Activated T-cell treated with anti-CD3 and anti-CD28 coated beads for 1 hour (primary cell): ENCODE measurements around the gene RHCE.
"Not testable (repeated sequence)": the region's sequence is repeated elsewhere in the genome, so short reads cannot be mapped to it uniquely, and the experiment has no call there.

Source experiments
- DNase-seq: peaks from one replicate; pipeline ENCODE4 v3.0.0-alpha.2; 2020; ENCODE audit warnings: low read depth

Gene RHCE

DNA sequence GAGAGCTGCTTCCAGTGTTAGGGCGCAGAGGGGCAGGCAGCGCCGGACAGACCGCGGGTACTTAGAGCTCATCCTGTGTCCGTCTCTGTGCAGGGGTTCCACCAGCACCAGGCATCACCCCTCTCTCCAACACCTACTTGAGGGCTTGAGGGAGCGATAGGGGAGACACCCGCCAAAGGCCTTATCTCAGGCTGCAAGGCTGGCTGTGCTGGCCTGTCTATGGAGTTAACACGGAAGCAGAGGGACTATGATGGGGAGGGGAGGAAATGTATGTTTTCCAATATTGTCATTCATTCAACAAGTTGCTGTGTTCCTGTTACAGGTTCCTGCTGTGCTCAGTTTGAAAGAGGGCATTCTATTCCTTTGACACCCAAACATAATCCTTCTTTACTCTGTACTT, at the start of gene RHCE:
RHCE (minus strand) TSS at position 111 of the 400 bp plus-strand sequence; CDS start at position 72, 39 bp downstream.
- not testable (repeated sequence) for DNase-seq

DNA sequence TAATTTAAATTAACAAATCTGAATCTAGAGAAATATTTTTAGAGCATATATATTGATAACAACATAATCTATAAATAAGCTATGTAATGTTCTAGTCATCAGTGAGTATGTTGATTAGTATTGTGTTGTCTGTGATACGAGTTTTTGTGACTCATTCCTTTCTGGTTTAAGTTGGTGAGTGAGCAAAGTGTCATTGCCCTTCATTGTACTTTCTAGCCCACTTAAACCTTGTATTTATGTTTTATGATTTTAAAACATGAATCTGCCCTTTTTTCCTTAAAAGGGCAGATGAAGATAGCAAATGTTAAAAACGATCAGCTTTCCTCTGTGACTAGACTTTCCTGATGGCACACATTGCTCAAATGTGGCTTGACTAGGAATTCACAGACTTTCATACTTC, 48.6 kb upstream of the RHCE start:
- no peak for DNase-seq

DNA sequence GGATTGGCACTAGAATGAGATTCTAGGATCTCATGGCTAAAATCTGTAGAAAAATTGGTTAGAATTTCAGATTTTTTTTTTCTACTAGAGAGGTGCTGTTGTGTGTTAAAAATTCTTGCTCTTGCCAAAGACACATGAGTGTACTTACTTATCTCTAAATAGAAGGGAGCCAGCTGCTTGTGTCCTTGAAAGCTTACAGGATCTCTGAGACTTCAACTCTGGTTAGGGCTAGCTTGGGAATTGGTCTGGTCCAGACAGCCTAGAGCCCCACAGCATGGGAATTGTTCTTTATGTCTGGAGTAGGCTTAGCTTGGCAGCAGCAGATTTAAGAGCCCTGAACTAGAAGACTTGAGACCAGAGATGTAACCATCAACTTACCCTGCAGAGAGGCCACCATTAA, 47.4 kb upstream of the RHCE start:
- no peak for DNase-seq

DNA sequence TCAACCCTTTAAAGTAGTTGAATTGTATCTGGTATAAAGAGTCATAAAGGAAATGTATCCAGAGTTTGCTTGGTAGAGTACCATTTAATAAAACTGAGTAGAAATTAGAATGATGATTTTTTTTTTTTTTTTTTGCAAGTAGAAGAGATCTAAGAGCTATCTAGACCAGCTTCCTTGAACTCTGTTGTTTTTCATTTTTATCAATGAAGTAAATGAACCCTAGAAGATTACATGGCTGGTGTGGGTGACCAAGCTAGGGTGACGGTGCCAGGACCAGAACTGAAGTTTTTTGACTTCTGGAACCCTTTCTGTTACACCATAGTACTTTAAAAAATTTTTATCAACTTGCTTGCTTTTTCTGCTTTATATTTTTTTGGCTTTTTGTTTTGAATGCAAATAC, 47.0 kb upstream of the RHCE start:
- no peak for DNase-seq

DNA sequence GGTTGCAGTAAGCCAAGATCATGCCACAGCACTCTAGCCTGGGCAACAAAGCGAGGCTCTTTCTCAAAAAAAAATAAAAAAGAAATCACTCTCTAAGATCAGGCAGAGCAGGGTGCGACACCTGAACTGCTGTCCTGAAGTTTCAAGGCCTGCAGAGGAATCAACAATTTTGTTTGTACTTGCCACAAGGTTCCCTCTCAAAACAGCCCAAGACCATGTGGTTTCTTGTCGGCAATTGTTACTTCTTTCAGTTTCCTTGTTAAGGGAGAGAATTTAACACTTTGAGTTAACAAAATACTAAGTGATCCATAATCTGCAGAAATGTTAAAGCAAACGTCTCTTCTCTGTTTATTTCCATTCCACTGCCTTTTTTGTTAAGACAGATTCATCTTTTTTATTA, 46.6 kb upstream of the RHCE start:
- no peak for DNase-seq

GRCh38 chr1:25462732-25463131, 42.1 kb upstream of the RHCE start:
- no peak for DNase-seq

DNA sequence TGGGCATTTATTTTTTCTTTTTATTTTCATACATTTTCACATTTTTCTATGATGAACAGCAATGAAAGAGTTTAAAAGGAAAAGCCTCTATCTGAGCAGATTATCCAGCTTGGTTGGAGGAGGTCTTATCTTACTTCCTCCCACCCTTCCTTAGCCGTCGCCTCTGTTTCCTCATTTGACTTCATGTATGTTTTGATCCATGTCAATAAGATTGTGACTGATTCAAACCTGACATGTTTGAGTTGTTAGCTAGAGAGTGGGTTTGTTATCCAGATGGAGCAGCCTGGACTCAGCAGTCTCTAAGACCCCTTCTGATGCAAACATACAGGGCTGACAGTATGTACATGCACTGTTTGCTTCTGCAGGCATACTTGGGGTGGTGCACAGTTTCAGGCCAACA, 41.2 kb upstream of the RHCE start:
- no peak for DNase-seq

- not testable (repeated sequence) for DNase-seq
Measured at GRCh38 chr1:25460816-25461215, 40.2 kb upstream of the RHCE start.

- no peak for DNase-seq
Measured at GRCh38 chr1:25460020-25460419, 39.4 kb upstream of the RHCE start.

DNA sequence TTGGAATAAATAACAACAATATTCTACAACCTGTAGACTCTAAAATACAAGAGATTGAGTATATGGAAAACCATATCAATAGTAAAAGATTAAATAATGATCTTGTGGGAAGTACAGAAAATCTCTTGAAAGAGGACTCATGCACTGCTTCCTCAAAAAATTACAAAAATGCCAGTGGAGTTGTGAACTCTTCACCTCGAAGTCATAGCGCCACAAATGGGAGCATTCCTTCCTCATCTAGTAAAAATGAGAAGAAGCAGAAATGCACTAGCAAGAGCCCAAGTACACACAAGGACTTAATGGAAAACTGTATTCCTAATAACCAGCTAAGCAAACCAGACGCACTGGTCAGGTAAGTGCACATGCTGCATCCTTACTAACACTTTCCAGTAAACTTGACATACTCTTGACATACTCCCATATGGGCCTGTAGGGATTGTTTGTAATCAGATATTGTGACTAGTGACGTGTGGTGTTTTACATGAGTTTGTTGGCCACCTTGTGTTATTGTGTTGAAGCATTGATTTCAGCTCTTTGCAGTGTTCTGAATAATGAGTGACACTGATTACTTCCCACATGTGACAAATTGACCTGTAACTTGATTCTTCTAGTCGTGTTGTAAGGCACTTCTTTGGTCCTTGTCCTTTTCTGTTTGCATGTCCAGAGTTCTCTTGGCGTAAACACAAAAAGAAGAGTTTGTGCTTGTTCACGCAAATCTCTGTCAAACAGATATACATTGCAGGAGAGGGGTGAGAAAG, 38.1 kb upstream of the RHCE start:
- DNase-seq, result no peak

- DNase-seq, result no peak
Measured at GRCh38 chr1:25456502-25456901, 35.9 kb upstream of the RHCE start.

DNA sequence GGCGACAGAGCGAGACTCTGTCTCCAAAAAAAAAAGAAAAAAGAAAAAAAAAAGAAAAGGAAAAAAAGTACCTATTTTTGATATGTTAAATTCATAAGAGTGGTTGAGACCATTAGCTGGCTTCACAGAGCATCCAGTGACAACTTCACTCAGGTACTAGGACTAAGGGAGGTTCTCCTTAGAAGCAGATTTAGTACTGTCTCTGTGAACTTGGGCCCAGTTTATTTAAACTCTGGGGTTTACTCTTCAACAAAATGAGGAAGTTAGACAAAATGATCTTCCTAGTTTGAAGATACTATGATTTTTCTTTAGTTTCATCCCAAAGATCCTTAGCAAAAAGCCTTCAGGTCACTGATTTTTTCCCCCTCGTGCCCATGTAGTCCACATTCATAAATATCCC, 31.3 kb upstream of the RHCE start:
- no peak for DNase-seq

DNA sequence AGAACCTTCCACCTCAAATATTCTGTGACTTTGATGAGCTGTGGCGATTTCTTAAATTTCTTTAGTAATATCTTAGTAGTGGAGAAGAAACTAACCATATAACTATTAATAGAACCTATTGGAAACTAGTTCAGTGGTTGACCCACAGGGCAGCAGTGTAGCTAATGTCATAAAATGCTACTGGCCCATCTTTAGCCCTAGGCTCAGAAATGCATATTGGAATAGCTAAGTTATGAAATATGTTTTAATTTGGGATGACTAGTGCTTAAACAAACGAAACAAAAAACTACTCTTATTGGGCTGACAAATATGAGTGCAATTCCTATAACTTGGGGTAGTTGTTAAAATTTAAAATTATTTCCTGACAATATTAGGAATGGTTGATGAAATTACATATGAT, 30.3 kb upstream of the RHCE start:
- DNase-seq, result no peak

- DNase-seq, result no peak
Measured at GRCh38 chr1:25447547-25447946, 26.9 kb upstream of the RHCE start.

DNA sequence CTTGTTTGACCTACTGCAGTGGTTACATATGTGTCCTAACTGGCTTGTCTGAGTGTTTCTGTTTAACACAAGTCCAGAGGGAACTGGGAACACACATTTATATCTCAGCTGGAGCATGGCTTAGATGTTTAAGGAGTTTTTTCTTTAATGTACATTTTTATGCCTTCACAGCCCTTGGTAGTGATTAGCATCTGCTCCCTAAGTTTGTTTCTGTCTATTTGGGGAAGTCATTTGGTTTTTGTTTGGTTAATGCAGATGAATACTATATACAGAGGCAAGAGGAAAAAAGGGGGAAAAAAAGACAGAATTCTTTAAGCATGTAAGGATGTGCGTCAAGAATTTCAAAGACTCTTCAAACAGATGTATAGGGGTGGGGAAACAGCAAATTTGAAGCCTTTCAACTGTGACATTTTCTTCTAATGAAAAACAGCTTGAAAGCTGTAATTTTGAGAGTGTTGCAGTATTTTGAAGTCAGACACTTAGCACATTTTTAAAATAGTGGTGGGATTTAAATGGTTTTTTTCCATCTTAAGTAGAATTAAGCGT, 25.4 kb upstream of the RHCE start:
- DNase-seq, result no peak

GRCh38 chr1:25444604-25445003, 24.0 kb upstream of the RHCE start:
- not testable (repeated sequence) for DNase-seq

- no peak for DNase-seq
Measured at GRCh38 chr1:25443030-25443699, 22.5 kb upstream of the RHCE start.

- DNase-seq, result no peak
Measured at GRCh38 chr1:25442178-25442577, 21.6 kb upstream of the RHCE start.

- DNase-seq, result no peak
Measured at GRCh38 chr1:25439287-25439686, 18.7 kb upstream of the RHCE start.

GRCh38 chr1:25437672-25438071, 17.0 kb upstream of the RHCE start:
- no peak for DNase-seq

- DNase-seq, result no peak
Measured at GRCh38 chr1:25435397-25436108, 14.9 kb upstream of the RHCE start.

DNA sequence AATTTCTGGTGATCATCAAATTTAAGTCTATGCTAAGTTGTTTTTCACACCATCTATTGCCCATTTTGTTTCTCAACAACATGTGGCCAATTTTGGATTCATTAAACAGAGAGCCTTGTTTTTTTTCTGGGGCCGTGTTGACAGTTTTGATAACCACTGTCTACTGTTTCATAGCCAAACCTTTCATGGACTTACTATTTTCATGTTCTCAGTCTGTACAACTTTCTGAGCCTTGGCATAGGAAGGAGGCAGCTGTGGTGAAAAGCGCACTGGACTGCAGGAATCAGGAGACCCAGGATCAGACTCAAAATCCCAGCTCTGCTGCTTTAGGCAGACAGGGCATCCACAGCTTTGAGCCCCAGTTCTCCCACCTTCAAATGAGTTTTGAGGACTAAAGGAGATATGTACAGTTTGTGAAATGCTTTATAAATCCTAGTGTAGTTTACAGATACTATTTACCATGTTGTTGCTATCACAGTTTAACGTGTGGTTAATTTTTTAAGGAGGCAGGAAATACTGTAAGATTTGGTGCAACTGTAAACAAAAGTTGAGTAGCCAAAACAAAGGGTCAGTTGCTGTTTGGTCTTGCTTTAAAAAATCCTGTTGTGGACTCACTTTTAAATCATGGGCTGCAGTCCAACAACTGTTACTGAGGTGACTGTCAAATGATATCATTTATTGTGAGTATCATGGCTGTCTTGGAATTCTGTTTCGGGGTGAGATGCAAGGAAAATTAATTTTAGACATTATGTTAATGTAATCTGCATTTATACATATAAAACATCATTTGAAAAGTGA, 13.0 kb upstream of the RHCE start:
- DNase-seq, result no peak
